GM10266 (cell line): ENCODE measurements around the gene POLE3.
"Not testable (repeated sequence)": the region's sequence is repeated elsewhere in the genome, so short reads cannot be mapped to it uniquely, and the experiment has no call there.

Experiments
- DNase-seq: peaks from one replicate; pipeline ENCODE4 v3.0.0; 2012; ENCODE audit errors: extremely low spot score
- TF ChIP-seq, protein P1 (sequence below): IDR thresholded peaks from 2 replicates; pipeline ENCODE4 v1.5.1; 2012; ENCODE audit warnings: mild to moderate bottlenecking, low read depth; ENCODE audit not compliant: control insufficient read depth, insufficient read depth; ENCODE audit errors: missing control alignments

POLE3 gene

GRCh38 chr9:113444736-113445135 is 34.3 kb upstream of the POLE3 start:
- no peak for DNase-seq
- TF ChIP-seq, protein P1, sequence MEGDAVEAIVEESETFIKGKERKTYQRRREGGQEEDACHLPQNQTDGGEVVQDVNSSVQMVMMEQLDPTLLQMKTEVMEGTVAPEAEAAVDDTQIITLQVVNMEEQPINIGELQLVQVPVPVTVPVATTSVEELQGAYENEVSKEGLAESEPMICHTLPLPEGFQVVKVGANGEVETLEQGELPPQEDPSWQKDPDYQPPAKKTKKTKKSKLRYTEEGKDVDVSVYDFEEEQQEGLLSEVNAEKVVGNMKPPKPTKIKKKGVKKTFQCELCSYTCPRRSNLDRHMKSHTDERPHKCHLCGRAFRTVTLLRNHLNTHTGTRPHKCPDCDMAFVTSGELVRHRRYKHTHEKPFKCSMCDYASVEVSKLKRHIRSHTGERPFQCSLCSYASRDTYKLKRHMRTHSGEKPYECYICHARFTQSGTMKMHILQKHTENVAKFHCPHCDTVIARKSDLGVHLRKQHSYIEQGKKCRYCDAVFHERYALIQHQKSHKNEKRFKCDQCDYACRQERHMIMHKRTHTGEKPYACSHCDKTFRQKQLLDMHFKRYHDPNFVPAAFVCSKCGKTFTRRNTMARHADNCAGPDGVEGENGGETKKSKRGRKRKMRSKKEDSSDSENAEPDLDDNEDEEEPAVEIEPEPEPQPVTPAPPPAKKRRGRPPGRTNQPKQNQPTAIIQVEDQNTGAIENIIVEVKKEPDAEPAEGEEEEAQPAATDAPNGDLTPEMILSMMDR, result no peak

DNA sequence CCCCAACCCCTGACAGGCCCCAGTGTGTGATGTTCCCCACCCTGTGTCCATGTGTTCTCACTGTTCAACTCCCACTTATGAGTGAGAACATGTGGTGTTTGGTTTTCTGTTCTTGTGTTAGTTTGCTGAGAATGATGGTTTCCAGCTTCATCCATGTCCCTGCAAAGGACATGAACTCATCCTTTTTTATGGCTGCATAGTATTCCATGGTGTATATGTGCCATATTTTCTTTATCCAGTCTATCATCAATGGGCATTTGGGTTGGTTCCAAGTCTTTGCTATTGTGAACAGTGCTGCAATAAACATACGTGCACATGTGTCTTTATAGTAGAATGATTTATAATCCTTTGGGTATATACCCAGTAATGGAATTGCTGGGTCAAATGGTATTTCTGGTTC is 27.2 kb upstream of the POLE3 start:
- not testable (repeated sequence) for DNase-seq

- DNase-seq, result no peak
- TF ChIP-seq, protein P1, result no peak
Observed at GRCh38 chr9:113436728-113437515, 26.4 kb upstream of the POLE3 start.

DNA sequence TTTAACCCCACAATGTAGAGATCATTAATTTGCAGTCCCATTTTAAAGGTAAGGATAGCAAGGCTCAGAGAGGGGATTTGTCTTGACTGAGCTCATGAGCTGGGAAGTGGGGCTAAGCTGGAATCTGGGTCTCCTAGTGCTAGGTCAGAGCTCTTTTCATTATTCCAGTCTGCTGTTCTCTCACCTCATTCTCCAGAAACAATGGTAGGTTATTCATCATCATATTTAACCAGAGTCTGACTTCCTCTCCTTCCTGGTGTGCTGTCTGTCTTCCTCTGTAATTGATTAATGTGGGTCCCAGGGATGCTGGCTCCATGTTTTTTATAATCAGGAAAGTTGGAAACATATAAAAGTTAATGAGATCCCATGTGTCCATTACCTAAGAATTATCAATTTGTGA is 20.7 kb upstream of the POLE3 start:
- TF ChIP-seq, protein P1, result no peak
- no peak for DNase-seq

DNA sequence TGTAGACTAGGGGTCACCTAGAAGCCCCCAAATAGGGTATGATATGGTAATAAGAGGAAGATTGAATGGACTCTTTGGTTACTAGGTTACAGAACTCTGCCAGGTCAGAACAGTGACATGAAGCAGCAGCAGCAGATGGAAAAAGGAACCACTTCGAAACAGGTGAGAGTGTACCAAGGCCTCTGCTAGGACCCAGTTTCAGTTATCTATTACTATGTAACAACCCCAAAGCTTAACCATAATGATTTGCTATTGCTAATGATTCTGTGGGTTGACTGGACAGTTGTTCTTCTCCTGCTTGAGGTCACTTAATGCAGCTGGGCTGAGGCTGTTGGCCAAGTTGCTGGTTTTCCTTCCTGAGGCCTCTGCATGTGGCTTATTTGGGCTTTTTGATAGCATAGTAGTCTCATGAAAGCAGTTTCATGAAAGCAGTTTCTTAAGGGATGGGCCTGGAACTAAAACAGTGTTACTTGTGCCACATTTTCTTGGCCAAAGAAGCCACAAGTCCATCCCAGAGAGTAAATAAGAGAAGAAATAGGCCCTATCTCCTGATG is 17.7 kb upstream of the POLE3 start:
- no peak for DNase-seq
- TF ChIP-seq, protein P1, result no peak

DNA sequence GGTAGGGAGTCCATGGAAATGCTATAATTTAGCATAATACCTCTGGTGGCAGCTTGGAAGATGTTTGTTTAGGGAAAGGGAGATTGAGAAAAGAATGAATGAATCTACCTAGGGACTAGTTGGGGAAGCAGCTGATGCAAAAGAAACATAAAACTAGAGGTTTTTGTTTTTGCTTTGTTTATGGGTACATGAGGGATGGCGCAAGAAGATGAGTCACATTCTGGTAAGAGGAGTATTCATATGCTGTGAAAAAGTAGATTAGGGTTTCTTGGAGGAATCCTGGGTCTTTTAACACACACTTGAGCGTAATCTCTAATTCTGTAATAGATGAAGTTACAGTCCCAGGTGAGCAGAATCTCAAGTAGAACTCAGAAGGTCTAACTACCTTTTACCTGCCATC is 17.2 kb upstream of the POLE3 start:
- TF ChIP-seq, protein P1, result no peak
- no peak for DNase-seq

DNA sequence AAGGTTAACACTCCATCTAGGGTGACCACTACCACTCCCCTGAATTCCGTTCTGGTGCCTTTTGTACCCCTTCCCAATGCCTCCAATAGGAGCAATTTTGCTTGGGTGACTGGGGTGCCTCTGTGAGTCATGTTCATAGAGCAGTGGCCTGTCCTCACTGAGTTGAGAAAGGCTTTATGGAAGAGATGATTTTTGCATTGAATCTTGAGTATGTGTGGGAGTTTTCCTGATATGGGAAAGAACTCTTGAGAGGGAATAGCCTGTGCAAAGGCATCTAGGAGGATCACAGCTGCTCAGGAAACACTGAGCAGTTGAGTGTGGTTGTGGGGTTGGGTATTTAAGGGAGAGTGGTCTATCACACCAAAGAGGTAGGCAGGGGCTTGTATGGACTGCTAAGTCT is 16.2 kb upstream of the POLE3 start:
- DNase-seq, result no peak
- TF ChIP-seq, protein P1, result no peak
